NOMO-1 treated with dmso at 0.1 percent for 144 hours (cell line): ENCODE measurements around the gene DMD.
"Not testable (repeated sequence)": the region's sequence is repeated elsewhere in the genome, so short reads cannot be mapped to it uniquely, and the experiment has no call there.

ENCODE experiments used
- DNase-seq: peaks from one replicate; lab custom pipeline; 2025; ENCODE audit not compliant: unreplicated experiment; lab: John Stamatoyannopoulos, UW

DMD gene

GRCh38 chrX:33156152-33156726 is 55.1 kb downstream of the DMD start:
- no peak for DNase-seq

- DNase-seq, result no peak
Observed at GRCh38 chrX:33149580-33149979, 61.8 kb downstream of the DMD start.

DNA sequence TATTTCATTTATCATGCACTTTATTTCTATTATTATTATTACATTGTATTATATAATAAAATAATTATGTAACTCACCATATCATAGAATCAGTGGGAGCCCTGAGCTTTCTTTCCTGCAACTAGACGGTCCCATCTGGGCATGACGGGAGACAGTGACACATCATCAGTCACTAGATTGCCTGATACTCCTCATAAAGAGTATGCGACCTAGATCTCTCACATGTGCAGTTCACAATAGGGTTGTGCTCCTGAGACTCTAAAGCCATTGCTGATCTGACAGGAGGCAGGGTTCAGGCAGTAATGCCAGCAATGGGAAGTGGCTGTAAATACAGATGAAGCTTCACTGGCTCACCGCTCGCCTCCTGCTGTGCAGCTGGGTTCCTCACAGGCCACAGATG is 62.3 kb downstream of the DMD start:
- no peak for DNase-seq

GRCh38 chrX:33142331-33142730 is 69.0 kb downstream of the DMD start:
- no peak for DNase-seq

- DNase-seq, result no peak
Observed at GRCh38 chrX:33138677-33139249, 72.6 kb downstream of the DMD start.

- no peak for DNase-seq
Observed at GRCh38 chrX:33134164-33134563, 77.2 kb downstream of the DMD start.

DNA sequence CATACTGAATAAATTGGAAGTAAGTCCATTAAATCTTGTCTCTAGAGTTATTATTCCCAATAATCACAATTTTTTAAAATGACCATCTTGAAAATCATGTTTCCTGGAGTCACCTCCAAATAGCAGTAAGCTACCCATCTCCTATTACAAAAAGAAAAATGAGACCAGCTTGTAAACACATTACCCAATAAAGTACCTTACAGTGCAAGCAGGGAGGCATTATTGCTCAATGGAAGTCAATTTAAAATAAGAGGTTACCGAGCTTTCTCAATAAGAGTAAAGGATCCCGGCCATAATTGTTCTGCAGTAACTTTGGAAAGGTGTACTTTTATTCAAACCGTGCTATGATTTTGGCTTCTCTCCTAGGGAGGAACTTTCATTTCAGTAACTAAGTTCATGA is 78.0 kb downstream of the DMD start:
- DNase-seq, result no peak

DNA sequence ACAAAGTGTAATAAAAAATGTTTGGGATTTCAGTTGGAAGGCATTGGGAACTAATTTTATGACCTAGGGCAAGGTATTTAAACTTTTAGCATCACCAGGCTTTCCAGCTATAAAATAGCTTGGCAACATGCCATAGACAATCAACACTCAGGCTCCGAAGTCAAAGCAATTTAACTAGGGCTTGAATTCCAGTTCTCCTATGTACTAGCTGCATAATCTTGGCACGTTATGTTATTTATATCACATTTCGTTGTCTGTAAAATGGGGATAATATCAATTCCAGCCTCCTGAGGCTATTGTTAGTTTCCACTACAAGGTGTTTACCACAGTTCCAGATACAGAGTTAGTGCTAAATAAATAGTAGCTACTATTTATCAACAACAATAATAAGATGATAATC is 78.8 kb downstream of the DMD start:
- DNase-seq, result no peak

- no peak for DNase-seq
Observed at GRCh38 chrX:33129607-33130006, 81.7 kb downstream of the DMD start.

DNA sequence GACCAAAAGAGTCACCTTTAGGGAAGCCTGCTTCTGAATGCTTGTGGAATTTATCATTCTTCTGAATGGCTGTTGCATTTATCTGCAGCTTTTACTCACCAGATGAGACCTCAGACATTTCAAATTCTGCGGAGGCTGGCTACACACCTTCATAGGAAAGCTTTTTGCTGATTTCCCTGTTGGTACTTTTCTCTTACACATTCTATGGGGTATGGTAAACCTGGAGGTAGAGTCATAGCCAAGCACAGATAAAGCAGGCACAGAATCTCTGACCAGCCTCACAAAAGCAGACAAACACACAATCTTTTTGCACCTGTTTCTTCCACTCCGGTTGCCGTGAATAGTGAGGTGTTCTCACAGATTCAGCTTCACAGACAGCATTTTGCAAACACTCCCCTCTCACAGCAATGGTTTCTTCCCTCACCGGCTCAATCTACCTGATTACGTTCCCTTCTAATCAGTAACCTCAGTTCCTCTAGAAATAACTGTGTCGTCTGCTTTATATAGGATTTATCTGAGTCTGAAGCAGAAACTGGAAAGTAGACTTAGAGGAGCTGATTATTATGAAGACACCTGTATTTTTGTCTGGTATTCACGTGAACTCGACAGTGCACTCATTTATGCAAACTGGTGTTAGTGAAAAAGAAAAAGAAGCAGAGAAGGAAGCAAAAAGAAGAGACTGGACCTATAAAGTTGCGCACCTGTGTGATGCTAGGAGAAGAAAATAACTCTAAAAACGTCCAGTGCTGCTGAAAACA is 83.1 kb downstream of the DMD start:
- no peak for DNase-seq

DNA sequence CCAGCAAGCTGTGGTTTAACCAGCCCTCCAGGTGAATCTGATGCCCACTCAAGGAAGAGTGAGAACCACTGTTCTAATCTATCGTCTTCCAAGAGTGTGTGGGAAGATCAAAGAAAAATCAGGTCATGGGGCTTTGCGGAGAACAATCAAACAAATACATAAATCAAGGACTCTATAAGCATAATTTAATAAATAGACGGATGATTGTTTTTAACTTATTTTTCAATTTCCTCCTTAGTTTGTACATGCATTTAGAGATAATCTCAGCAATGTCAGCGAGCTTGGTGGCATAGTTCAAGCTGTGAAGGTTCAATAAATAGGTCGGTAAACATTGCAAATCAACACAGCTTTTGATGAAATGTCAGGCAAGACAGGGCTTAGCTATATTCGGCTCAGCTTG is 84.9 kb downstream of the DMD start:
- DNase-seq, result no peak

DNA sequence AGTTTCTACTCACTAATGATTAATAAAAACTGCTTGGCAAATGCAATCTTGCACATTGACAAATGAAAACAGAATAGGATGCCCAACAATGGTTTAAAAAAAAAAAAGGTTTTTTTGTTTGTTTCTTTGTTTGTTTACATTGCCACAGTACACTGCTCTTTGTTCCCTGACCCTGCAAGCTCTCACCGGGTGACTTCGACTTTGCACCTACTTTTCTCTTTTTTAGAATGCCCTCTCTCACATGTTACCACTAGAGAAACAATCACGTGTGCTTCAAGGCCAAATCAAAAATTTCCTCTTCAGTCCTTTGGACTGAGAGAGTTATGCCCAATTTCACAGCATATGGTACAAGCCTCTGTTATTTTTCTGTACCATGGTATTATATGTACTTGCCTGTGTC is 101.5 kb downstream of the DMD start:
- no peak for DNase-seq

- DNase-seq, result no peak
Observed at GRCh38 chrX:33106737-33107136, 104.6 kb downstream of the DMD start.

GRCh38 chrX:33095079-33095478 is 116.3 kb downstream of the DMD start:
- no peak for DNase-seq

- no peak for DNase-seq
Observed at GRCh38 chrX:33087411-33087810, 123.9 kb downstream of the DMD start.

DNA sequence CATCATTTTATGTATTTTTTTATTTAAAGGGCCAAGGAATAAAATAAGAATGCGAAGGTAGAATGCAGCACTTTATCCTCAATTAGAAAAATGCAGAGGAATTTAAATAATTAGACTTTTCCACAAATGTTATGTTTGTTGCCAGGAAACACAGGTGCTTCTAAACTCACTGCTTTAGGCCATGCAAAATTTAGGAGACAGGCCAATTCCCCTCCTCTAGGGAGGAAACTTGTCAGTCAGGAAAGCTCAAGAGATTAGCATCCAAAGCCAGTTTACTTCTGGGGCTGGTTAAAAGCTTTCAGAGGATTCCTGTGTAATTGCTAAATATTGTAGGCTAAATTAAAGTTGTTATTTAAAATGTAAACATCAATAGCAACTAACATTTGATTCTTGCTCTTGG is 124.5 kb downstream of the DMD start:
- no peak for DNase-seq

DNA sequence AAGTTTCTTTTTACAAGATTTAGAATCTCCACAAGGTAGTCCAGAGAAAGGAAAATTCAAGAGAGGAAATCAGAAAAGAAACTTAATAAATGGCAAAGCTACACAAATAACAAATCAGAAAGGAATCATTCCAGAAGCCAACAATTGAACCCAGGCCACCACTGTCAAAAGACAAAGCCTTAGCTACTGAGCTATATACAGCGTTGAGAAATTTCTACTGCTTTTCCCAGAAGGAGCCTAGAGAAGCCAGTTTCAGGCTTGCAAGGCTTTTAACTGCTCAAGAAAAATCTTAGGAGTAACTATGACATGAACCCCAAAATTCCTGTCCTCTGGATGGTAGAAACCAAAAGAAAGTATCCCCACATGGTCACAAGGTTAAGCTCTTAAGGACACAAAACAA is 129.0 kb downstream of the DMD start:
- no peak for DNase-seq

- no peak for DNase-seq
Observed at GRCh38 chrX:33078273-33078672, 133.1 kb downstream of the DMD start.

DNA sequence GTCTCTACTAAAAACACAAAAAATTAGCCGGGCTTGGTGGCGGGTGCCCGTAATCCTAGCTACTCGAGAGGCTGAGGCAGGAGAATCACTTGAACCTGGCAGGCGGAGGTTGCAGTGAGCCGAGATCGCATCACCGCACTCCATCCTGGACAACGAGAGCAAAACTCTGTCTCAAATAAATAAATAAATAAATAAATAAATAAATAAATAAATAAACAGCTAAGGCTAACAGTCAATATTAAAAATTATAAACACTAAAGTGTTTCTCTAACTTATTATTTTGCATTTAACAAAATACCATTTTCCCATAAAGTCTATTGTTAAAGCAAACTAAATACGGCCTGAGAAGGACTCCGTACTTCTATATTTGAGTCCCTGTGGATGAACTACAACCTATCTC is 137.7 kb downstream of the DMD start:
- DNase-seq, result not testable (repeated sequence)

DNA sequence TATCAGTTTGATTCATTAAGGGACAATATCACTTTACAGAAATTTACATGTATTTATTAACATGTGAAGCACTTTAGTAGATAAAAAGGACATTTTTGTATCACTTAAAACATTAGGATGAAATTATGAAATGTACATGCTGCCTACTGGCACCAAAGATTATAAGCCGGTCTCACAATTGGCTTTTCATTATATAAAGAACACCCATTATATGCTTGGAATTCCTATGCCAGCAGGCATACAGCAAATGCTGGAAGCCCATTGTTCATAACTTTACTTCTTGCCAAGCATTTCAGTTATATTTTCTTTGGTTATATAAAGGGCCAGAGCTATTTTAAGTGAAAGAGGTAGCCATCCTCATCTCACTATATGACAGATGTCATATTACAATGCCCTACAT is 145.9 kb downstream of the DMD start:
- DNase-seq, result no peak

GRCh38 chrX:33062041-33062440 is 149.3 kb downstream of the DMD start:
- no peak for DNase-seq

GRCh38 chrX:33053001-33053400 is 158.3 kb downstream of the DMD start:
- DNase-seq, result no peak

- no peak for DNase-seq
Observed at GRCh38 chrX:33045882-33046281, 165.5 kb downstream of the DMD start.
